ENCODE data around the gene RFC4.

The RFC4 gene

DNA sequence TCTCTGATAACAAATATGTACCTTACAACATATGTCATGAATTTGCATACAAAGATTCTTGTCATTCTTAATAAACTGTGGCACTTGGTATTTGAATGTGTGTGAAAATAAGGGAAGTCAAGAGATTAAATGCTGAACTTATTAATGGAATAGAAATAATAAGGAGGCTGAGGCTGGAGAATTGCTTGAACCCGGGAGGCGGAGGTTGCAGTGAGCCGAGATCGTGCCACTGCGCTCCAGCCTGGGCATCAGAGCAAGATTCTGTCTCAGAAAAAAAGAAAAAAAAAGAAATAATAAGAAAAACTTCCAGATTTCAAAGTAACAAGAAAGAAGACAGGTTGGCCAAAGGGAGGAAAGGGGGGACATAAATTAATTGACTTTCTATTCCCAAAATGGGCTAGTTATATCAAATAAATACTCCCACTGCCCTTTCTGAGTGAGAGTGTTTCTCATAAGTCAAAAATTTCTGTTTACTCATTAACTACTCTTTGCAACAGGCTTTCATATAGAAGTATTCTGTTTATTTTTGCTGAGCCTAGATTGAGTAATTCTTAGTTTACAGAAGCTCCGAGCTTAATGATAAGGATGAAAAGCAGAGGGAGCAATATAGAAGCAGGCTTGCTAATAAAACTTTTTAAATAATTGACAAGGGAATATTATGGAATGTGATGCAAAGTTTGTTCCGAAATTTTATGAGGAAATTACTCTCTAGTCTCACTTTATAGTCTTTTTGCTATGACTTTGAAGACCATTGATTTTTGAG is 63.5 kb downstream of the RFC4 start:
- DNase-seq, result no peak

Measured in CD4-positive, alpha-beta T cell treated with Interleukin-17A for 1 hour (primary cell).